GM21529 (cell line): ENCODE results near the gene CEP95.

ENCODE experiments used
- ATAC-seq: cut with Tn5 transposase; IDR thresholded peaks from one replicate; pipeline ENCODE4 v1.9.1; 2021; ENCODE audit not compliant: unreplicated experiment

Gene CEP95

DNA sequence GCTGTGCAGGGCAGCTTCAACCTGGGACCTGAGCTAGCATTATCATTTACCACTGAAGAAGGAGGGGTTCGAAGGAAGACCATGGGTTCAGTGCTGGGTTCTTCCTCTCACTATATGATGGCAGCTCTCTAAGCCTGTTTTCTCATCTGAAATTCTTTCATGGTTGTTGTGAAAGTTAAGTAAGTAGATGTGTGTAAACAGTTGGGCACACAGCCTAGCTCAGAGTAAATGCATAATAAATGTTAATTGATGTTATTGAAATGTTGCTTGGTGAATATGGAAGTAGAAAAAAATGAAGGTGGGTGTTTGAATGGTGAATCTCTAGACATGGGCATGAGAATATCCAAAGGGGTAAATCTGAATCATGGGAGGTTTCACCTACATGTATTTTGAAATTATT lies 9.1 kb downstream of the CEP95 start:
- ATAC-seq: no peak

GRCh38 chr17:64519601-64520000 lies 12.8 kb downstream of the CEP95 start:
- ATAC-seq: no peak

DNA sequence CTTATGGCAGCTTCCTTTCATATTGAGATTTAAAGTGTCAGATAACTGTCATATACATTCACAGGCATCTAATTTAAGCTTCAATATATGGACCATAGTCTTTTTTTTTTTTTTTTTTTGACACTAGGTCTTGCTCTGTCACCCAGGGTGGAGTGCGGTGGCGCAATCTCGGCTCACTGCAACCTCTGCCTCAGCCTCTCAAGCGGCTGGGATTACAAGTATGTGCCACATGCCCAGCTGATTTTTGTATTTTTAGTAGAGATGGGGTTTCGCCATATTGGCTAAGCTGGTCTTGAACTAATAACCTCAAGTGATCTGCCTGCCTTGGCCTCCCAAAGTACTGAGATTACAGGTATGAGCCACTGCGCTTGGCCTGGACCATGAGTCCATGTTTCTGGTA lies 13.6 kb downstream of the CEP95 start:
- ATAC-seq: no peak

GRCh38 chr17:64527914-64528313 lies 21.1 kb downstream of the CEP95 start:
- no peak for ATAC-seq

DNA sequence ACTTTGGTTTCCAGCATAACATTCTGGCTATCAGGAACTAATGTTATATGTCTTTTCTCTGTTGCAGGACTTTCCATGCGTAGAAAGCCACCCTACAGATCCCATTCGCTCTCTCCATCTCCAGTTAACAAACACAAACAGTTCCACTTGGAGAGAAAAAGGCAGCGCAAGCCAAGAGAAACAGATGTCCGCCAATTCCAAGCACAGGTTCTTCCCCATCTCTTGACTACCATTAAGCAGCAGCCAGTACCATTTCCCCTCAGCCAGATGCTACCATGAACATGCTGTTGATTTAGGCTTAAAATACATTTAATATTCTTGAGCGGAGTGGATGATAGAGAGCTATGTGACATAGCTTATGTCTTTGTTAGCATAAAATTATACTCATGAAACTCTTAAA lies 22.4 kb downstream of the CEP95 start:
- ATAC-seq: no peak

- no peak for ATAC-seq
Observed at GRCh38 chr17:64531955-64532371, 25.2 kb downstream of the CEP95 start.

- no peak for ATAC-seq
Observed at GRCh38 chr17:64532409-64532808, 25.6 kb downstream of the CEP95 start.

GRCh38 chr17:64533784-64534183 lies 27.0 kb downstream of the CEP95 start:
- no peak for ATAC-seq

GRCh38 chr17:64534187-64534586 lies 27.4 kb downstream of the CEP95 start:
- ATAC-seq: no peak

DNA sequence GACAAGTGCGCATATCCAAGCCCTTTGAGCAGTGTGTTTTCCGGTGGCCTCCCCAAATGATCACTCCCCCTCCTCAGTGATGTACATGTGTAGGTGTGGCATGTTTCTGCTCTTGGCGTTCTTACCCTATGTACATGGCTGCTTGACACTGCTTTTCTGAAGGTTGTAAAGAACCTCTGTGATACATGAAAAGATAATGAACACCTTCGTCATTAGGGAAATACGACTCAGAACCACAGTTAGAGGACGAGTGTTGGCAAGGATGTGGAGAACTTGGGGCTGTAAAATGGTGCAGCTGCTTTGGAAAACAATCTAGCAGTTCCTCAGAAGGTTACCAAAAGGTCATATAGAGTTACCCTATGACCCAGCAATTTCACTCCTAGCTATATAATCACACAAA lies 28.6 kb downstream of the CEP95 start:
- no peak for ATAC-seq

GRCh38 chr17:64536913-64537312 lies 30.1 kb downstream of the CEP95 start:
- ATAC-seq: no peak

GRCh38 chr17:64537488-64537887 lies 30.7 kb downstream of the CEP95 start:
- ATAC-seq: no peak

DNA sequence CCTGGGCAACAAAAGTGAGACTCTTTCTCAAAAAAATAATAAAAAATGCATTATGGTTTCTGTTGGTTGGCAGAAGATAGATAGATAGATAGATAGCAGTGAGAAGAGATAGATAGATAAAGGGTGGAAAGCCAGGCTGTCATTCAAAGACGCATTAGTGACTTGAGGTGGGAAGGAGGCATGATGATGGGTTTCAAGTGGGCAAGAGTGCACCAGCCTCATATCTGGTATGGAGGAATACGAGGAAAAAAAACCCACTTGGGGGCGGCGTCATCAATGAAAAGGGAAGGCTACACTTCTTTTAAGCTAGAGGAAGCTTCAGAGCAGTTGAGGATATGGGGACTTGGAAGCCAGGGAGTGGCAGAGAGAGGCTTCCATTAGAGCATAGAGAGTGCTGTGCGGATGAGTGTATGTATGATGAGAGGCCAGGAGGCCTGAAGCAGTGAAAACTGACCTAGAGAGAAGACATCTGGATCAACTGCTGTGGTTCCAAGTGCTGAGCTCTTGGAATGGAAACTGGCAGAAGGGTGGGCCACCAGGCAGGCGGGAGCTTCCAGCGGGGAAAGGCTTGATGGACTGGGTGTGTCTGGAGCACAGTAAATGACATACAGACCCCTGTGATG lies 31.8 kb downstream of the CEP95 start:
- ATAC-seq: no peak

DNA sequence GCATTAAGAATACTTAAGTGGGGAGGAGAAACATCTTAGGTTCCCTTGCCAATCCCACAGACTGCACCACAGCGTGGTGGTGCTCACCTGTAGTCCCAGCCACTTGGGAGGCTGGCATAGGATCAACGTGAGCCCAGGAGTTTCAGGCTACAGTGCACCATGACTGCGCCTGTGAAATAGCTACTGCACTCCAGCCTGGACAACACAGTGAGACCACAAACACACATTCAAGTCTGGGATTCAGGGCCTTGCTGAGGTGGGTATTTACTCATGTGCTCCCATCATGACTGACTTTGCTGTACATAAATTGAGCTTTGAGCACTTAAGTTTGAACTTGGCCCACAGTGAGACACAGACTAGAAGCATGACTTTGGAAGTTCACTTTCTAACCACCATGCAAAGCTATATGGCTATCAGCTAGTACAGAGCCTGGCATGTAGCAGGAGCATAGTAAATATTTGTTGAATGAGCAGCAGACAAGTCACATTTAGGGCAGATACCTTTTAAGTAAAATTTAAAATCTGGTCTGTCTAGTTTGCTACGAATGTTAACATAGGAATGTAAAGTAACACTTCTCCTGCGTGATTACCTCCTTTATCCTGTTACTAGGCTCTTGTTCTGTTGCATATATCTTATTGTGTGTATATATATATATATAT lies 33.5 kb downstream of the CEP95 start:
- no peak for ATAC-seq

GRCh38 chr17:64544742-64545141 lies 38.0 kb downstream of the CEP95 start:
- ATAC-seq: no peak

DNA sequence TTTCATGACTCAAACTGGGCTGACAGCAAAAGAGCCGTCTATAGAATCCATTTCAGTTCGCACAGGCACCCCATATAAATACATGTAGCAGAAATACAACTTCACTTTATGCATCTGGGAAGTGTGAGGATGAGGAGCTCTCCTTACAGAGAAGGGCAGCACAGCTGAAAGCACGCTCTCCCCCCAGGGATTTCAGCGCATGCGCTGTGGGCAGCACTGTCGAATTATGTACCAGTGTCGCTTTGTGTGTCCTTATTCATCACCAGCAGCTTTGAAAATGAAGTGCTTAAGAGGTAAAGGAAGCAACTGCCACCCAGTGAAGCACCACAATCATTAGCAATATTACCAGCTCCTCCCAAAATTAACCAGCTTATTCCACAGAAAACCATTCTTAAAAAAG lies 39.9 kb downstream of the CEP95 start:
- ATAC-seq: no peak

- no peak for ATAC-seq
Observed at GRCh38 chr17:64547319-64547718, 40.5 kb downstream of the CEP95 start.

DNA sequence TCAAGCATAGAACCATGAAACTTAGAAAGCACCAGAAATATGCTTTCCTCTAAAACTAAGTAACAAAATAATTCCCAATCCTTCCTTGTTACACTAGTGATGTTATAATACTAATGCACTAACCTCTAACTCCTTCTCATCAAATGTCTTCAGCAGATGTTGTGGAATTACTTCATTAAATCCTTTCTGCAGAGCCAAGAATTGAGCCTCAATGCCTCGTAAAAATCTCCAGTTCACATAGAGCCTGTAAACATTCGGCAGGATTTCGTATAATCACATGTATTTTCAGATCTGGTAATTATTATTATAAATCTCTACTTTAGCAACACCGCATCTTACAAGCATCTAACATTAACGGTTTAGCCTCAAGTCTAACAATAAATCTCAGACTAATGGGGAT lies 44.7 kb downstream of the CEP95 start:
- no peak for ATAC-seq

DNA sequence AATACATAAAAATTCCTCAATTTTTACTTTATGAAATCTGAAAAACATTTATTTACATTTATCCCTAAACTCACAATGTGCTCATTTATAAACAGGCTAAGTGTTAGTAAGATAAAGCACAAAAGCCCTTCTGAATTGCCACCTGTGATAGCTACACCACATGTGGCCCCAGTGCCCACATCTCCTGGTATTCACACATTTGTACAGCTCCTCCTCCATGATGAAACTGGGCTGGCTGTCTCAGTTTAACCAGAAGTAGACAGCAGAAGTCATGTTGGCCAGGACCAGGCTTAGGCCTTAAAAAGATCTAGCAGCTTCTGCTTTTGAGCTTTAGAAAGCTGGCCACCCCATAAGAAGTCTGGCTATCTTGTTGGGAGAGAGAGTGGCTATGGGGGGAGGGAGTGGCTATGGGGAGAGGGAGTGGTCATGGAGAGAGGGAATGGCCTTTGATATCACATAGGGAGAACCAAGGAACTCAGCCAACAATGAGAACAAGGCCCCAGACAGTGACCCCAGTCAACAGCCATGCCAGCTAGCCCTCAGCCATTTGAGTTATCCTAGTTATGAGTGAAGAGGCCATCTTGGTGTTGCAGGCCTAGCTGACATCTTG lies 47.4 kb downstream of the CEP95 start:
- no peak for ATAC-seq

- no peak for ATAC-seq
Observed at GRCh38 chr17:64555281-64555680, 48.5 kb downstream of the CEP95 start.

DNA sequence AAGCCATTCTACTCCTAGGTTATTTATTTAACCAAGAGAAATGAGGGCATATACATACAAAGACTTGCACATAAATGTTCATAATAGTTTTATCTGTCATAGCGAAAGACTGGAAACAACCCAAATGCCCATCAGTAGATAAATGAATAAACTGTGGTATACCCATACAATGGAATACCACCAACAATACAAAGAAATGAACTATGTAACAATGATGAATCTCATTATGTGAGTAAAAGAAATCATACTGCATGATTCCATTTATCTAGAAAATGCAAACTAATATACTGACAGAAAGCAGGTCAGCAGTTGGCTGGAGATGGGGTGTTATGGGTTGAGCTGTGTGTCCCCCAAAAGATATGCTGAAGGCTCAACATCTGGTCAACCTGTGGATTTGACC lies 57.3 kb downstream of the CEP95 start:
- no peak for ATAC-seq

GRCh38 chr17:64565563-64565962 lies 58.8 kb downstream of the CEP95 start:
- no peak for ATAC-seq

DNA sequence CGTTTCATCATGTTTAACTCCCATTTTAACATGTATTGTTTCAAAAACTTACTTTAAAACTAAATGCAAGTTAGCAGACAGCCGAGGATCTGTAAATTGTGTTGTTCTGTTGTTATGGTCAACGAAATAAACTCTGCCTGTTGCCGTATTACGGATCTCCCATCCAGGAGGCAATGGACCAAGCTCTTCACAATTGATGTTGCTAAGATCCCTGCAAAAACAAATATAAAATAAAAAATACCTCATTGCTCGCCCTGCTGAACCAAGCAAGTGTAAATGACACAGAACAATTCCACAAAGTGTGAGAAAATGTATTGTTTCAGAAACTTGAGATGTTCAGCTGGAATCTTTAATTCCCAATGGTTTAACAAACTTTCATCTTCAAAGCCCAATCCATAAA lies 65.0 kb downstream of the CEP95 start:
- ATAC-seq: no peak
